Mucosa of rectum (tissue), 2 donors: ENCODE results near the gene OPN4.

ENCODE experiments used
- H3K27ac ChIP-seq, 2 donors: one replicate each; pipeline ENCODE4 v1.7.0; 2013; ENCODE audit warnings: inconsistent platforms in 2 of 2, low read depth in 2 of 2, low read length in 2 of 2
- H3K27me3 ChIP-seq, 2 donors: one replicate each; pipeline ENCODE4 v1.7.0; 2013; ENCODE audit warnings: low read length in 2 of 2; ENCODE audit not compliant: control insufficient read depth in 2 of 2, insufficient read depth in 2 of 2
- H3K36me3 ChIP-seq, 2 donors: one replicate each; pipeline ENCODE4 v1.7.0; 2013; ENCODE audit warnings: low read length in 2 of 2; ENCODE audit not compliant: control insufficient read depth in 2 of 2, insufficient read depth in 2 of 2
- H3K4me1 ChIP-seq, 2 donors: one replicate each; pipeline ENCODE4 v1.7.0; 2013; ENCODE audit warnings: low read length in 2 of 2, mild to moderate bottlenecking in 1 of 2; ENCODE audit not compliant: control insufficient read depth in 2 of 2, insufficient read depth in 2 of 2
- H3K4me3 ChIP-seq, 2 donors: one replicate each; pipeline ENCODE4 v1.7.0; 2013; ENCODE audit warnings: low read length in 2 of 2
- H3K9ac ChIP-seq, 2 donors: one replicate each; pipeline ENCODE4 v1.7.0; 2013; ENCODE audit warnings: low read length in 2 of 2, low read depth in 1 of 2, mild to moderate bottlenecking in 1 of 2
- H3K9me3 ChIP-seq, 2 donors: one replicate each; pipeline ENCODE4 v1.7.0; 2013; ENCODE audit warnings: low read length in 2 of 2; ENCODE audit not compliant: control insufficient read depth in 2 of 2
- donor health status: healthy.
- donor health status: Normal muscosa, but diverticular disease.

OPN4 gene

DNA sequence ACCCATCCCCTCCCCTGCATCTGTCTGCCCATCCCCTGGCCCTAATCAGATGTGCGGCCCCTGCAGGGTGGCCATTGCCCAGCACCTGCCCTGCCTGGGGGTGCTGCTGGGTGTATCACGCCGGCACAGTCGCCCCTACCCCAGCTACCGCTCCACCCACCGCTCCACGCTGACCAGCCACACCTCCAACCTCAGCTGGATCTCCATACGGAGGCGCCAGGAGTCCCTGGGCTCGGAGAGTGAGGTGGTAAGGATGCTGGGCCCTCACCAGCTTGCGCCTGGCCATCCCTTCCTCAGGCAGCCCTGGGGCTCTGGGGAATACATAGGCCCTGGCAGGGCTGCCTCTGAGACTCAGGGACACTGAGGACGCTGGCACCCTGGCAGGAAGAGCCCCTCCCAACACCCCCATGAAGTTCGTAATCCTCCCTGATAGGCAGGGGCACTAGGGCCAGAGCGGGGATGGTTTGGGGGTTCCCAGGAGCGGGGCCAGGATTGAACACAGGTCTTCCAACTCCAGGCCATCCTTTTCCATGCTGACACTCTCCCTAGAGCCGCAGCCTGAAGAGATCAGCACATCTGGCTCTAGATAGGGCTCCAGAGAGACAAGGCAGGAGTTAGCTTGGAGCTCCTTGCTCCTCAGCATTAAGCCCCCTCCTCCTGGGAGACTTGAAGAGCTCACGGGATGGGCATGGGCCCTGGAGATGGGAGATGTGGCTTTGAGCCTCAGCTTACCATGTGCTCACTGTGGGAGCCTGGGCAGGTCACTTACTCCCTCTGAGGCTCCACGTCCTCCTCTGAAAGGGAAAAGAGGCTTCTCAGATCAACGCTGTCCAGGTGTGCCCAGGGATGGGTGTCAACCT, 8.1 kb downstream of the OPN4 start:
- H3K27ac ChIP-seq, result no peak overlapping the region
- H3K9ac ChIP-seq, result no peak overlapping the region

DNA sequence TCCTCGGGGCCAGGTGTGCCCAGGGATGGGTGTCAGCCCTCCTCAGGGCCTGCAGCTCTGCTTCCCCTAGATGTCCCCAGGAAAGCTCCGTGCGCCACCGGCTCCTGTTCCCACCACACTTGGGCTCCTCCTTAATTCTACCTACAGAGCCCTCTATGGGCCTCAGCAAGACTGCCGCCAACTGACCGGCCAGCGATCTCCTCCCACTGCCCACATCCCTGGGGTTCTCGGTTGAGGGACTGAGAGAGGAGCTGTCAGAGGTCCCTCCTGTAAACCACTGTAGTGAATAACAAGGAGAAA, 8.6 kb downstream of the OPN4 start:
- Histone ChIP-seq H3K9ac (no peak overlapping the region), H3K36me3 (no peaks in the 10 kb centered on the region), H3K4me3 (no peak overlapping the region), H3K9me3 (no peaks in the 10 kb centered on the region), H3K27ac (no peak overlapping the region), H3K4me1 (no peaks in the 10 kb centered on the region), H3K27me3 (no peaks in the 10 kb centered on the region)

More for the DNA sequence above, 8.1 kb downstream of the OPN4 start:
- no peak overlapping the region for H3K4me3 ChIP-seq
- H3K4me1 ChIP-seq, result no peaks in the 10 kb centered on the region
- no peaks in the 10 kb centered on the region for H3K9me3 ChIP-seq
- no peaks in the 10 kb centered on the region for H3K27me3 ChIP-seq
- no peaks in the 10 kb centered on the region for H3K36me3 ChIP-seq

DNA sequence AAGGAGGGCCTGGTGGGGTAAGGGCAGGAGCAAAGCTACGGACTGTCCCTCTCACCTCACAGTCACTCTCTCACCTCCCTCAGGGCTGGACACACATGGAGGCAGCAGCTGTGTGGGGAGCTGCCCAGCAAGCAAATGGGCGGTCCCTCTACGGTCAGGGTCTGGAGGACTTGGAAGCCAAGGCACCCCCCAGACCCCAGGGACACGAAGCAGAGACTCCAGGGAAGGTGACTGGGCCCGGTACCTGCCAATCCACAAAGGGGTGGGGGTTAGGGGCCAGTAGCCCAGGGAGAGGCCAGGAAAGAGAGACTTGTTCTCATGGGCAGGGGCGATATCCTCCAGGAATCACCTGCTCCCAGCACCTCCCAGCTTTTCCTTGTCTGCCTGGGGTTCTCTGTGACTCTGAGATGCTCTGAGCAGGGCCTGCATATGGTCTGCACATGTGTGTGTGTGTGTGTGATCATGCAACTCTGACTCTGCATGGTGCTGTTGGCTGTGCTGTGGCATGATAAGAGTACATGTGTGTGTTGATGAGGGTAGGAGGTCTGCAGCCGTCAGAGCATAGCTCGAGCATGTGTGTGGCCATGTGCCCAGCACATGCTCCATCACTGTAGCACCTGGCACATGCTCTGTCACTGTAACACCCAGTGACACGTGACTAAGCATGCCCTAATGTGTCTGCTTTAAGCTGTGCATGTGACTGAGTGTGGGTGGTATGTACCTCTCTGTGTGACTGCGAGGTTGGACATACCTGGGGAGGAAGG, 9.4 kb downstream of the OPN4 start:
- Histone ChIP-seq H3K4me1 (no peaks in the 10 kb centered on the region), H3K27me3 (no peaks in the 10 kb centered on the region), H3K4me3 (no peak overlapping the region), H3K9ac (no peak overlapping the region), H3K9me3 (no peaks in the 10 kb centered on the region), H3K36me3 (no peaks in the 10 kb centered on the region), H3K27ac (no peak overlapping the region)

DNA sequence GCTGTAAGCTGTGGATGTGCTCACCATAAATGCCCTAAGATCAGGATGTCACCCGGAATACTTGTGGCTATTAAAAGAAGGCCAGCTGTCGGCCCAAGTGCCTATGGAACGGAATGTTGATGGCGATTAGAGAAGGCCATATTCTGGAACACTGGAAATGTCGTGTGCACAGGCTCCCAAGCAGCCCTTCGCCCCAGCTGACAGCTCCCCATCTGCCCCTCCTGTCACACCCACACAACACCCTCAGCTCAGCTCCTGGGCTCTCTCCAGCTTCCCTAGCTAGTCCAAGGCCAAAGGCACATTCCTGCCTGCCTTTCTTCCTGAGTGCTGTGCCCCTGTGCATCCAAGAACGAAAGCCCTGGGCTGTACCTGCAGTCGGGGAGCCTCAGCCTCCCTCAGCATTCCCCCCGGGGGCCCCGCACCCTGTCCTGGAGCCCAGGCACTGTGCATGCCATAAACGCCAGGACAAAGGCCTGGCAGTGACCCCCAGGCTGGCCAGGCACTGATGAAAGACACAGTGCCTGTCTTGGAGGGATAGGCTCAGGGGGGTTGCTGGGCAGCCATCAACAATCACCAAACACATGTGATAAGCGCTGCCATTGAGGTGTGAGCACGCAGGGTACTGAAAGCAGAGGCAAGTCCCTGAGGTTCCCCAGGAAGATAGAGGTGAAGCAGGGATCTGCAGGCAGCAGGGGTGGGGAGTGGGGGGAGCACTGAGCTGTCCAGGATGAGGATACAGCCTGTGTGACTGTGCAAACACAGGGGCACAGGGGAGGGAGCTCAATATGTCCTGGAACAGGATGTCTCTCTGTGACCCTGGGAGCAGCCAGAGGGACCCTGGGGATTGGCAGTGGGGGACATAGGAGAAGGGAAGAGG, 10.2 kb downstream of the OPN4 start:
- Histone ChIP-seq H3K27me3 (no peaks in the 10 kb centered on the region), H3K27ac (no peak overlapping the region), H3K36me3 (no peaks in the 10 kb centered on the region), H3K9me3 (no peaks in the 10 kb centered on the region), H3K4me1 (no peaks in the 10 kb centered on the region), H3K9ac (no peak overlapping the region), H3K4me3 (no peak overlapping the region)

DNA sequence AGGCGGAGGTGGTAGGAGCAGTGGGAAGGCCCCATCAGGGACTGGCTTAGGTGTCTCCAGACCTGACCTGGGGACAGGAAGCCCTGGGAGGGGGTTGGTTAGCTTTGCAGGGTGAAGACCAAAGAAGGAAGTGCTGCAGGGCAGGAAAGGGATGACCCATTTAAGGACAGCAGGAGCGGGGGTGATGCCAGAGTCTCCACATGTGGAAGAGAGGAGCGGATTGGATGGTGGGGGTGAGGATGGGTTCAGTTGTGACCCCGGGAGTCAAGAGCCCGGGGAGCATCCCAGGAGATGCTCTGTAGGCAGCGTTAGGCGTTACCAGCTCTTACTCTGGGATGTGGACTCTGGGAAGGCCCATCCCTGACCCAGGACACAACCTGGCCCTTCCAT, 10.9 kb downstream of the OPN4 start:
- Histone ChIP-seq H3K36me3 (no peaks in the 10 kb centered on the region), H3K9me3 (no peaks in the 10 kb centered on the region), H3K4me1 (no peaks in the 10 kb centered on the region), H3K27ac (no peak overlapping the region), H3K4me3 (no peak overlapping the region), H3K9ac (no peak overlapping the region), H3K27me3 (no peaks in the 10 kb centered on the region)

DNA sequence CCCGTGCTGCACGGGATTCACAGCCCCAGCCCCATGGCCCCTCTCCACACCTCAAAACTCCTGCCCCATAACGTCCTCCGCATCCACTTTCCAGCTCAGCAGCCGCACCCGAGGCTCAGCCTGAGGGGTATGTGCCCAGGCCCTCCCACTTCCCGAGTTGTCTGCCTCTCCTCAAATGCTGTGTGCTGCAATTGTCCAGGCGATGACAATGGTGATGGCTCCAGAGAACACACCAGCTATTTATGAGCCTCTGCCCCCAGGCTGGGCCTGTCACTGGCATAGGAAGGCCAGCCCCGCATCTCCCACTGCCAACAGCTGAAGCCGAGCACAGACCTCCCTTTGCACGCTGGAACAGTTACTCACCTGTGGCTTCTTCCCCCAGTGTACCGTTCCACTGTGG, 11.5 kb downstream of the OPN4 start:
- Histone ChIP-seq H3K4me1 (peaks cover 2 to 3% of the 10 kb centered on the region in 2 donors), H3K9ac (no peak overlapping the region), H3K4me3 (no peak overlapping the region), H3K36me3 (no peaks in the 10 kb centered on the region), H3K9me3 (no peaks in the 10 kb centered on the region), H3K27me3 (no peaks in the 10 kb centered on the region), H3K27ac (no peak overlapping the region)

DNA sequence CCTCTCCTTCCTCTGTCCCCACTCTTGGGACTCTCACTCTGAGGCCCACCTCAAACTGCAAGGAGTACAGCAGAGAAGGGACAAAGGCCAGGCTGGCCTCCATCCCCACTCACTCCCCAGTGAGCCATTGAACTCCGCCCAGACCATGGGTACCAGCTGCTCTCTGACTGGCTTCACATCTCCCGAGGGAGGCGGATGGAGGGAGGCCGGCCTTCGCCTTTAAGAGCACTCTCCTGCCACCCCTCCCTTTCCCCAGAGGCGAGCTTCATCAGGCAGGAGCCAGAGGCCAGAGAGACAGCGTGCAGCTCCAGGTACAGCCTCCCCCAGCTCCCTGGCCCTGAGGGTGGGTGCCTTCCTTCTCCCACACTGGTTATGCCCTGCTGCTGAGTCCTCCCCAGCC, 12.2 kb downstream of the OPN4 start:
- Histone ChIP-seq H3K27me3 (no peaks in the 10 kb centered on the region), H3K9ac (no peak overlapping the region), H3K4me3 (no peak overlapping the region), H3K36me3 (no peaks in the 10 kb centered on the region), H3K27ac (no peak overlapping the region), H3K4me1 (peaks cover 9 to 10% of the 10 kb centered on the region in 2 donors), H3K9me3 (no peaks in the 10 kb centered on the region)

DNA sequence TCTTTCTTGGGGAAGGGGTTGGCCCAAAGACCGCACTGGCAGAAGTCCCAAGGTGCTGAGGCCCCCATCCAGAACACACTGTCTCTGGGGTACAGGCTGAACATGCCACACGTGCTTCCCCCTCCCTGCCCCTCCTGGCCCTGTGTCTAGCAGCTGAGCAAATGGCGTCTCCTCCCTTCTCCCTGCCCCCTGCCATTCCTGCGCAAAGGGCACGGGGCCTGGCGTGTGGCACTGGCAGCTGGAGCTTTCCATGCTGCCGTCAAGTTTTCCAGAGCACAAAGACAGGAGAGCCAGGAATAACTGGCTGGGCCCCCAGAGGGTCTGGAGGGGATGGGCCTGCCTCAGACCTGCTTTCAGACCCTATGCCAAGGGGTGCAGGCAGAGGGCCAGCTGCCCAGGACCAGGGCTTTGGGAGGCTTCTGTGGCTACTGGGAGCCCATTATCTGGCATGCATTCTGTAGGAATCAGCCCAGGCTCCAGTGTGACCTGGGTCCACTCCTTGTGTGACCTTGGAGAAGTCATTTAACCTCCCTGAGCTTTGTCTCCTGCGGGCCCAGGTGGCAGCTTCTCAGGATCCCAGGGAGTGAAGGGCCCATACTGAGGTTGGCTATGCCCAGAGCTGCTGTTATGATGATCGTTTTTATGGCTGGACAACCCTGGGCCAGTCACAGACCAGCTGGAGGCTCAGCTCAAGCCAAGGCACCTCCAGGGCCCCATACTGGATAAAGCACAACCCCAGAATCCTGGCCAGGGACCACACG, 13.3 kb downstream of the OPN4 start:
- Histone ChIP-seq H3K9ac (no peak overlapping the region), H3K4me3 (no peak overlapping the region), H3K4me1 (peaks cover 16 to 18% of the 10 kb centered on the region in 2 donors), H3K36me3 (no peaks in the 10 kb centered on the region), H3K27me3 (no peaks in the 10 kb centered on the region), H3K27ac (peak overlapping the region in 1 of 2 donors; percentile 61), H3K9me3 (no peaks in the 10 kb centered on the region)

DNA sequence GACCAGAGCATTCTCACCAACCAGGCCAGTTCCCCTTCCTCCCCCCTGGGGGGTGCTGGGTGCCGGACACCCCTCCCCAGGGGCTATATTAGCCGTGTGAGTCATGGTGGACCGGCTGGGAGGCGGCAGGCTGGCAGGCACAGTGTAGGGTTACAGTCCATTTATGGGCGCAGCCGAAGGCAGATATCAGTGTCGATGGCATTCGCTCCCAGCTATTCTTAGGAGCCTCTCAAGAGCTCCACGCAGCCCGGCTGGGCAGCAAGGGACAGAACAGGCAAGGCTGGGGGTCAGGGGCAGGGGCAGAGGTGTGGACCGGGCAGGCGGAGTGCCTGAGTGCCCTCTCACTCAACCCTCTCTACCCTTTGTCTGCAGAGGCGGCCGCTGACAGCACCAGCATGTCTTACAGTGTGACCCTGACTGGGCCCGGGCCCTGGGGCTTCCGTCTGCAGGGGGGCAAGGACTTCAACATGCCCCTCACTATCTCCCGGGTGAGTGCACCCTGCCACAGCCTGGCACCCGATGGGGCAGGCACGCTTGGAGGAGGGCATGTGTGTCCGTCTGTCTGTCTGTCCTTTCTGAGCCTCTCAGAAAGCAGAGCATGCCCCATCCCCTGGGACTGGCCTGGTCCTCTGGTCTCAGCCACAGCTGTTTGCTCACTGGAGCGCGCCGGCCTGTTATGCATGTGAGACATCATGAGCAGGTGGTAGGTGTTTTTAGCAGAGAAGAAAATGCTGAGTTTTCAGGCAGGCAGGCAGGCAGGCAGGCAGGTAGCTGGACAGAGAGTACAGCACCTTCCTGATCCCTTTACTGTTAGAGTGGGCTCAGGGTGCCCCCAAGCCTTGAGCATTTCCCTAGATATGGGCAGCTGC, 14.2 kb downstream of the OPN4 start, which contains the start of gene LDB3:
LDB3 (plus strand) TSS at position 215 of the 869 bp plus-strand sequence; CDS start at position 396, 181 bp downstream.
- Histone ChIP-seq H3K4me3 (peak within 1 kb of the TSS in 1 of 2 donors; percentile 37), H3K36me3 (no peaks in the 10 kb centered on the region), H3K9me3 (no peaks in the 10 kb centered on the region), H3K27me3 (no peaks in the 10 kb centered on the region), H3K4me1 (peaks cover 20 to 24% of the 10 kb centered on the region in 2 donors), H3K27ac (peak within 1 kb of the TSS; percentile 32 to 61), H3K9ac (no peak within 1 kb of the TSS)
